ENCODE data around the gene TFAM.
A peak's percentile ranks its signal among the peaks of the same experiment; 100 is the strongest.

The TFAM gene

GRCh38 chr10:58384999-58385783 lies at the start of gene TFAM:
Gene TFAM, plus strand, starts transcription at chr10:58385410. Its CDS starts 138 bp downstream, at chr10:58385548.
- Histone ChIP-seq H3K4me3 (ENCODE audit: insufficient read length, low read depth) (peak within 1 kb of the TSS; percentile 98), H3K36me3 (ENCODE audit: insufficient read depth, insufficient read length, low read length) (peaks cover 35% of the 10 kb centered on the region), H3K9me3 (ENCODE audit: insufficient read depth, low read length) (no peaks in the 10 kb centered on the region), H3K27me3 (ENCODE audit: insufficient read depth, insufficient read length) (no peaks in the 10 kb centered on the region), H3K9ac (ENCODE audit: insufficient read length, low read depth) (peak within 1 kb of the TSS; percentile 97), H3K4me1 (ENCODE audit: insufficient read depth, insufficient read length) (no peaks in the 10 kb centered on the region)
- peak; percentile 75 for DNase-seq (ENCODE audit: low read depth, low spot score)
- TF ChIP-seq ZNF274 (IDR thresholded peaks at IDR 0.05; ENCODE audit: low read depth, low read length) (no peak), YY1 (IDR thresholded peaks at IDR 0.05; ENCODE audit: insufficient read depth, insufficient read length) (no peak), SUZ12 (IDR thresholded peaks at IDR 0.05; ENCODE audit: extremely low read depth, insufficient read depth, insufficient read length) (no peak)

GRCh38 chr10:58336242-58336641 lies 49.0 kb upstream of the TFAM start:
- Histone ChIP-seq H3K36me3 (ENCODE audit: insufficient read depth, insufficient read length, low read length) (peaks cover 5% of the 10 kb centered on the region), H3K9ac (ENCODE audit: insufficient read length, low read depth) (no peak overlapping the region), H3K9me3 (ENCODE audit: insufficient read depth, low read length) (no peaks in the 10 kb centered on the region), H3K4me3 (ENCODE audit: insufficient read length, low read depth) (no peak overlapping the region), H3K27me3 (ENCODE audit: insufficient read depth, insufficient read length) (no peaks in the 10 kb centered on the region), H3K4me1 (ENCODE audit: insufficient read depth, insufficient read length) (no peaks in the 10 kb centered on the region)
- DNase-seq (ENCODE audit: low read depth, low spot score): no peak
- no peak for TF ChIP-seq YY1 (IDR thresholded peaks at IDR 0.05; ENCODE audit: insufficient read depth, insufficient read length)
- TF ChIP-seq SUZ12 (IDR thresholded peaks at IDR 0.05; ENCODE audit: extremely low read depth, insufficient read depth, insufficient read length): no peak
- no peak for TF ChIP-seq ZNF274 (IDR thresholded peaks at IDR 0.05; ENCODE audit: low read depth, low read length)

- no peaks in the 10 kb centered on the region for H3K27me3 ChIP-seq (ENCODE audit: insufficient read depth, insufficient read length)
- H3K9ac ChIP-seq (ENCODE audit: insufficient read length, low read depth): no peak overlapping the region
- TF ChIP-seq SUZ12 (IDR thresholded peaks at IDR 0.05; ENCODE audit: extremely low read depth, insufficient read depth, insufficient read length) (no peak), YY1 (IDR thresholded peaks at IDR 0.05; ENCODE audit: insufficient read depth, insufficient read length) (no peak), ZNF274 (IDR thresholded peaks at IDR 0.05; ENCODE audit: low read depth, low read length) (no peak)
- H3K4me3 ChIP-seq (ENCODE audit: insufficient read length, low read depth): no peak overlapping the region
- DNase-seq (ENCODE audit: low read depth, low spot score): no peak
- H3K36me3 ChIP-seq (ENCODE audit: insufficient read depth, insufficient read length, low read length): peaks cover 5% of the 10 kb centered on the region
- H3K9me3 ChIP-seq (ENCODE audit: insufficient read depth, low read length): no peaks in the 10 kb centered on the region
- no peaks in the 10 kb centered on the region for H3K4me1 ChIP-seq (ENCODE audit: insufficient read depth, insufficient read length)
Observed at GRCh38 chr10:58341422-58341821, 43.8 kb upstream of the TFAM start.

- Histone ChIP-seq H3K36me3 (ENCODE audit: insufficient read depth, insufficient read length, low read length) (peaks cover 3% of the 10 kb centered on the region), H3K9me3 (ENCODE audit: insufficient read depth, low read length) (no peaks in the 10 kb centered on the region), H3K4me1 (ENCODE audit: insufficient read depth, insufficient read length) (no peaks in the 10 kb centered on the region), H3K27me3 (ENCODE audit: insufficient read depth, insufficient read length) (no peaks in the 10 kb centered on the region), H3K9ac (ENCODE audit: insufficient read length, low read depth) (no peak overlapping the region), H3K4me3 (ENCODE audit: insufficient read length, low read depth) (no peak overlapping the region)
- no peak for DNase-seq (ENCODE audit: low read depth, low spot score)
- no peak for TF ChIP-seq ZNF274 (IDR thresholded peaks at IDR 0.05; ENCODE audit: low read depth, low read length)
- TF ChIP-seq SUZ12 (IDR thresholded peaks at IDR 0.05; ENCODE audit: extremely low read depth, insufficient read depth, insufficient read length): no peak
- no peak for TF ChIP-seq YY1 (IDR thresholded peaks at IDR 0.05; ENCODE audit: insufficient read depth, insufficient read length)
Observed at GRCh38 chr10:58341947-58342346, 43.3 kb upstream of the TFAM start.

- H3K36me3 ChIP-seq (ENCODE audit: insufficient read depth, insufficient read length, low read length): no peaks in the 10 kb centered on the region
- H3K27me3 ChIP-seq (ENCODE audit: insufficient read depth, insufficient read length): no peaks in the 10 kb centered on the region
- TF ChIP-seq SUZ12 (IDR thresholded peaks at IDR 0.05; ENCODE audit: extremely low read depth, insufficient read depth, insufficient read length) (no peak), YY1 (IDR thresholded peaks at IDR 0.05; ENCODE audit: insufficient read depth, insufficient read length) (no peak), ZNF274 (IDR thresholded peaks at IDR 0.05; ENCODE audit: low read depth, low read length) (no peak)
- H3K4me1 ChIP-seq (ENCODE audit: insufficient read depth, insufficient read length): no peaks in the 10 kb centered on the region
- H3K4me3 ChIP-seq (ENCODE audit: insufficient read length, low read depth): no peak overlapping the region
- no peak for DNase-seq (ENCODE audit: low read depth, low spot score)
- no peak overlapping the region for H3K9ac ChIP-seq (ENCODE audit: insufficient read length, low read depth)
- H3K9me3 ChIP-seq (ENCODE audit: insufficient read depth, low read length): no peaks in the 10 kb centered on the region
Observed at GRCh38 chr10:58347967-58348366, 37.2 kb upstream of the TFAM start.

GRCh38 chr10:58348571-58349033 lies 36.6 kb upstream of the TFAM start:
- Histone ChIP-seq H3K4me3 (ENCODE audit: insufficient read length, low read depth) (no peak overlapping the region), H3K27me3 (ENCODE audit: insufficient read depth, insufficient read length) (no peaks in the 10 kb centered on the region), H3K36me3 (ENCODE audit: insufficient read depth, insufficient read length, low read length) (no peaks in the 10 kb centered on the region), H3K9ac (ENCODE audit: insufficient read length, low read depth) (no peak overlapping the region), H3K4me1 (ENCODE audit: insufficient read depth, insufficient read length) (no peaks in the 10 kb centered on the region), H3K9me3 (ENCODE audit: insufficient read depth, low read length) (no peaks in the 10 kb centered on the region)
- DNase-seq (ENCODE audit: low read depth, low spot score): no peak
- no peak for TF ChIP-seq YY1 (IDR thresholded peaks at IDR 0.05; ENCODE audit: insufficient read depth, insufficient read length)
- no peak for TF ChIP-seq ZNF274 (IDR thresholded peaks at IDR 0.05; ENCODE audit: low read depth, low read length)
- no peak for TF ChIP-seq SUZ12 (IDR thresholded peaks at IDR 0.05; ENCODE audit: extremely low read depth, insufficient read depth, insufficient read length)

- Histone ChIP-seq H3K9ac (ENCODE audit: insufficient read length, low read depth) (no peak overlapping the region), H3K27me3 (ENCODE audit: insufficient read depth, insufficient read length) (no peaks in the 10 kb centered on the region), H3K4me3 (ENCODE audit: insufficient read length, low read depth) (no peak overlapping the region), H3K36me3 (ENCODE audit: insufficient read depth, insufficient read length, low read length) (no peaks in the 10 kb centered on the region), H3K9me3 (ENCODE audit: insufficient read depth, low read length) (no peaks in the 10 kb centered on the region), H3K4me1 (ENCODE audit: insufficient read depth, insufficient read length) (no peaks in the 10 kb centered on the region)
- no peak for TF ChIP-seq YY1 (IDR thresholded peaks at IDR 0.05; ENCODE audit: insufficient read depth, insufficient read length)
- TF ChIP-seq SUZ12 (IDR thresholded peaks at IDR 0.05; ENCODE audit: extremely low read depth, insufficient read depth, insufficient read length): no peak
- no peak for TF ChIP-seq ZNF274 (IDR thresholded peaks at IDR 0.05; ENCODE audit: low read depth, low read length)
- DNase-seq (ENCODE audit: low read depth, low spot score): no peak
Observed at GRCh38 chr10:58350023-58350422, 35.2 kb upstream of the TFAM start.

All from NT2/D1 (cell line).